ENCODE results near the gene ERBB4. TPM values are rescaled to one million over a fixed set of nuclear protein-coding genes. Genes with fewer than 3 reads are reported as not detected.

The ERBB4 gene
- total RNA-seq, 1 donor from 2014 or later = 8.3 TPM

DNA sequence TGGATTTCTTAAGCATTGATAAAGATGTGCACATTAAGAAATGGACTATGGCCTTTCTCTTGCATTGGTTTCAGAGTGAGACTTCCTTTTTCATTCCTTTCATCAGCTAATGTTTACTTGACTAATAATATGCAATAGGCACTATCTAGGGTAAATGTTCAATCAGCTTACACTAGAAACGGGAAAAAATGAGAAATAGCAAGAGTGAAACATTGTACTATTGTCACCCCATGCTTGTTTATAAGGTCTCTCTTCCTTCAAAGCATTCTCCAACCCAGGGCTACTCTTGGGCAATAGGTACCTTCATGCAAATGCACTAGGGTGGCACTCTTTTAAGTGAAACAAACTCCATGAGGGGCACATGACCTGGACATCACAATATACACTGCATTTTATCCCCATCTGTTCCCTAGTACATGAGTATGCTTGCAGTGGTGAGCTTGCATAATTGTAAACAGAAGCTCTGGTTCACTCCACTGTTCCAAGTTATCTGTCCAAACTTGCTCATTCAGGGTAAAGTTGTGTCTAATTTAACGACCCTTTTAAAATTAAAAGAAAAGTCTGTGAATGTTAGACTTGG is 402.3 kb downstream of the ERBB4 start:
- no peaks in the 10 kb centered on the region for H3K27me3 ChIP-seq (ENCODE audit: low read depth)
- TF ChIP-seq, protein P1, sequence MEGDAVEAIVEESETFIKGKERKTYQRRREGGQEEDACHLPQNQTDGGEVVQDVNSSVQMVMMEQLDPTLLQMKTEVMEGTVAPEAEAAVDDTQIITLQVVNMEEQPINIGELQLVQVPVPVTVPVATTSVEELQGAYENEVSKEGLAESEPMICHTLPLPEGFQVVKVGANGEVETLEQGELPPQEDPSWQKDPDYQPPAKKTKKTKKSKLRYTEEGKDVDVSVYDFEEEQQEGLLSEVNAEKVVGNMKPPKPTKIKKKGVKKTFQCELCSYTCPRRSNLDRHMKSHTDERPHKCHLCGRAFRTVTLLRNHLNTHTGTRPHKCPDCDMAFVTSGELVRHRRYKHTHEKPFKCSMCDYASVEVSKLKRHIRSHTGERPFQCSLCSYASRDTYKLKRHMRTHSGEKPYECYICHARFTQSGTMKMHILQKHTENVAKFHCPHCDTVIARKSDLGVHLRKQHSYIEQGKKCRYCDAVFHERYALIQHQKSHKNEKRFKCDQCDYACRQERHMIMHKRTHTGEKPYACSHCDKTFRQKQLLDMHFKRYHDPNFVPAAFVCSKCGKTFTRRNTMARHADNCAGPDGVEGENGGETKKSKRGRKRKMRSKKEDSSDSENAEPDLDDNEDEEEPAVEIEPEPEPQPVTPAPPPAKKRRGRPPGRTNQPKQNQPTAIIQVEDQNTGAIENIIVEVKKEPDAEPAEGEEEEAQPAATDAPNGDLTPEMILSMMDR (IDR thresholded peaks at IDR 0.05; ENCODE audit: borderline replicate concordance) = no peak
- no peaks in the 10 kb centered on the region for H3K9me3 ChIP-seq (replicated peaks)
- no peaks in the 10 kb centered on the region for H3K36me3 ChIP-seq
- no peak overlapping the region for H3K4me3 ChIP-seq
- peaks cover under 1% of the 10 kb centered on the region for H3K4me1 ChIP-seq
- intact Hi-C loops (cut with micrococcal nuclease) = no loop called here
- H3K27ac ChIP-seq (replicated peaks) = no peak overlapping the region
- no peak for DNase-seq

DNA sequence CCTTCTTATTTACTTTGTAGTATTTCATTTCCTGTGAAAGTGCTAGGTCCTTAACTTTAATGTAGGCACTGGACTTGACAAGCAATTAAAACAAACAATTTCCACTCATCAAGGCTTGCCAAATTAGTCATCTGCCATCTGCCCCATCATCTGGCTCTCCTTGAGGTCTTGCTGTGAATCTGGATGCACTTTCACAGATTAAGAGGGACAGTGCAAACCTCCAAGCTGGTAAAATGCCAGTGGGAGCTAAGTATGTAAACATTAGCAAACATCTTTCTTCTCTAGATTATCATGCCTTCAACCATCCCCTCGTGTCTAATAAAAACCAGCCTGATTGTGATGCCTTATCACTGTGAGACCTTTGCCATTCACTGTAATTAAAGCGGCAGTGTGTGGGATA is 402.9 kb downstream of the ERBB4 start:
- H3K9me3 ChIP-seq (replicated peaks) = no peaks in the 10 kb centered on the region
- H3K4me3 ChIP-seq = no peak overlapping the region
- TF ChIP-seq, protein P1 (IDR thresholded peaks at IDR 0.05; ENCODE audit: borderline replicate concordance) = no peak
- intact Hi-C loops (cut with micrococcal nuclease) = no loop called here
- H3K4me1 ChIP-seq = no peaks in the 10 kb centered on the region
- no peaks in the 10 kb centered on the region for H3K36me3 ChIP-seq
- no peaks in the 10 kb centered on the region for H3K27me3 ChIP-seq (ENCODE audit: low read depth)
- H3K27ac ChIP-seq (replicated peaks) = no peak overlapping the region
- no peak for DNase-seq

GRCh38 chr2:212133337-212133736 is 405.3 kb downstream of the ERBB4 start:
- Histone ChIP-seq H3K4me1 (no peaks in the 10 kb centered on the region), H3K36me3 (no peaks in the 10 kb centered on the region), H3K4me3 (no peak overlapping the region), H3K27me3 (ENCODE audit: low read depth) (no peaks in the 10 kb centered on the region), H3K27ac (replicated peaks) (no peak overlapping the region), H3K9me3 (replicated peaks) (no peaks in the 10 kb centered on the region)
- intact Hi-C loops (cut with micrococcal nuclease) = no loop called here
- TF ChIP-seq, protein P1 (IDR thresholded peaks at IDR 0.05; ENCODE audit: borderline replicate concordance) = no peak
- no peak for DNase-seq

DNA sequence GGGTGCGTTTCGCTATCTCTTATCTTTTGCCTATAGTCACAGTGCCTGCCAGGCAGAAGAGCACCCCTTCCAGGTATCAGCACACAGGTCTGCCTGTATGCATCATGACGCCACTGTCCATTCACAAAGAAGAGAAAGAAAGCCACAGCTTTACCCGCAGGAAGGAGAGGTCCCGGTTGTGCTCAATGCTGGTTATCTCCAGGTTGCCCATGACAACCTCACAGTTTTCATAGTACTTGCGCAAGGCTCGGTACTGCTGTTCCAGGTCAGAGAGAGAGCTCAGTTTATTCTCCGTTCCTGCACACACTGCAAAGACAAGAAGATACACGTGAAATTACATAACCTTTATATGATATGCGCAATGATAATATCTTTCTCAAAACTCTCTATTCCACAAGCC is 414.0 kb downstream of the ERBB4 start:
- H3K4me1 ChIP-seq = no peaks in the 10 kb centered on the region
- no peak overlapping the region for H3K4me3 ChIP-seq
- H3K27me3 ChIP-seq (ENCODE audit: low read depth) = no peaks in the 10 kb centered on the region
- H3K36me3 ChIP-seq = no peaks in the 10 kb centered on the region
- intact Hi-C loops (cut with micrococcal nuclease) = no loop called here
- no peak overlapping the region for H3K27ac ChIP-seq (replicated peaks)
- no peaks in the 10 kb centered on the region for H3K9me3 ChIP-seq (replicated peaks)
- DNase-seq = no peak
- TF ChIP-seq, protein P1 (IDR thresholded peaks at IDR 0.05; ENCODE audit: borderline replicate concordance) = no peak

DNA sequence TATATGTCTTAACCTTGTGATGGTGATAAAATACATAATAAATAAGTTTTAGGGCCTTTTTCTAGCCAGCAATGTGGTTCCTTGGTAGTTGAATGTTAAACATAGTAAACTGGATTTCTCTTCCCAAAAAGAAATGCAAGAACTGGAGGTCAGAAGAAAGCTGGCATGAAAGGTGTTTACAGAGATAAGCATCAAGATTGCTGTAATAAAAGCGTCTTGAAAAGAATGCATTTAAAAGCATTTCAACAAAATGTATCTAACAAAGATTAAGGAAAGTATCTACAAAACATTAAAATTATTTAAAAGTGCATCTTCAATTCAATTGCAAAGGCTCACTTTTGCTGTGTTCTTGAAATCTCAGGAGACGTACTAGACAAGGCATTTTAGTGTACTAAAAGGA is 419.0 kb downstream of the ERBB4 start:
- no peak for DNase-seq
- TF ChIP-seq, protein P1 (IDR thresholded peaks at IDR 0.05; ENCODE audit: borderline replicate concordance) = no peak

More for the DNA sequence above, 419.0 kb downstream of the ERBB4 start:
- intact Hi-C loops (cut with micrococcal nuclease) = no loop called here
- H3K4me3 ChIP-seq = no peak overlapping the region
- no peaks in the 10 kb centered on the region for H3K4me1 ChIP-seq
- H3K9me3 ChIP-seq (replicated peaks) = no peaks in the 10 kb centered on the region
- no peaks in the 10 kb centered on the region for H3K36me3 ChIP-seq
- no peak overlapping the region for H3K27ac ChIP-seq (replicated peaks)
- H3K27me3 ChIP-seq (ENCODE audit: low read depth) = no peaks in the 10 kb centered on the region
